Panc1 (cell line): Measurements from ENCODE around the gene GRPR. TPM values are rescaled to one million over a fixed set of nuclear protein-coding genes. Genes with fewer than 3 reads are reported as not detected.

Source experiments
- ATAC-seq: fragments of 200-7000 bp; cut with Tn5 transposase; 2 replicates; pipeline ENCODE4 v1.9.1; 2020; ENCODE audit warnings: mild to moderate bottlenecking, moderate library complexity
- BruUV-seq: library from RNA; stranded (reverse); fragments of 400-500 nt; replicated peaks from 2 replicates; lab custom pipeline; 2021; lab: Mats Ljungman, UMichigan
- CTCF ChIA-PET: fragments of 300-600 bp; sonication (Branson Sonifier 250); formaldehyde crosslinking; loops from one replicate; lab custom pipeline; 2022; ENCODE audit warnings: antibody characterized with exemption; lab: Charles Lee
- POLR2A ChIA-PET: fragments of 300-600 bp; sonication (Branson Sonifier 250); formaldehyde crosslinking; loops from one replicate; lab custom pipeline; 2022; ENCODE audit warnings: antibody characterized with exemption; lab: Charles Lee
- DNase-seq: peaks from one replicate; pipeline ENCODE4 v3.0.0-alpha.2; 2010; ENCODE audit warnings: low read depth, low spot score
- H3K27ac ChIP-seq: 2 replicates; pipeline ENCODE4 v1.5.1; 2011; ENCODE audit warnings: mild to moderate bottlenecking, low read length, inconsistent platforms
- H3K27me3 ChIP-seq: fragments of 200-500 bp; sonication (Bioruptor generic); 2 replicates; pipeline ENCODE4 v1.6.0; 2014; ENCODE audit warnings: low read length, inconsistent platforms; ENCODE audit not compliant: control insufficient read depth, insufficient read depth
- H3K36me3 ChIP-seq: fragments of 200-500 bp; sonication (Bioruptor generic); 2 replicates; pipeline ENCODE4 v1.5.1; 2014; ENCODE audit warnings: inconsistent platforms, mild to moderate bottlenecking, low read length, moderate library complexity; ENCODE audit not compliant: control insufficient read depth, insufficient read depth
- H3K4me1 ChIP-seq: 2 replicates; pipeline ENCODE4 v1.5.1; 2011; ENCODE audit warnings: inconsistent platforms, mild to moderate bottlenecking, low read length, moderate library complexity; ENCODE audit not compliant: control insufficient read depth, insufficient read depth
- H3K4me3 ChIP-seq, 2 experiments: 2 replicates each; pipeline ENCODE4 v1.5.1; 2011 to 2012; ENCODE audit warnings: low read depth in 2 of 2, low read length in 2 of 2, mild to moderate bottlenecking in 2 of 2, inconsistent platforms in 1 of 2, moderate library complexity in 1 of 2
- H3K9me3 ChIP-seq: fragments of 200-500 bp; sonication (Bioruptor generic); 2 replicates; pipeline ENCODE4 v1.5.1; 2014; ENCODE audit warnings: low read depth, mild to moderate bottlenecking, inconsistent platforms, low read length, moderate library complexity; ENCODE audit not compliant: control insufficient read depth, insufficient read depth
- CTCF ChIP-seq: fragments of 450-650 bp; IDR thresholded peaks from 2 replicates; pipeline ENCODE4 v1.5.1; 2017; ENCODE audit warnings: mild to moderate bottlenecking
- POLR2AphosphoS5 ChIP-seq: IDR thresholded peaks from 2 replicates; pipeline ENCODE4 v1.6.1; 2012; ENCODE audit warnings: mild to moderate bottlenecking, low read depth, low read length, moderate library complexity
- SIN3A ChIP-seq: IDR thresholded peaks from 2 replicates; pipeline ENCODE4 v1.6.1; 2012; ENCODE audit warnings: low read depth, mild to moderate bottlenecking, low read length, moderate library complexity, borderline replicate concordance; ENCODE audit not compliant: insufficient read depth
- TCF7L2 ChIP-seq: IDR thresholded peaks from 2 replicates; pipeline ENCODE4 v1.6.1; 2011; ENCODE audit warnings: mild to moderate bottlenecking, low read depth, low read length, inconsistent platforms
- in situ Hi-C: cut with HindIII; loops from 2 replicates; pipeline ENCODE4 v1.10.0; 2016; ENCODE audit warnings: low sequenced_read_pairs, low pct_unique_long_range_greater_than_20kb
- intact Hi-C: fragments of 100-400 bp; cut with micrococcal nuclease; formaldehyde crosslinking; loops from one replicate; pipeline ENCODE4 v1.10.0; 2022; ENCODE audit not compliant: unreplicated experiment
- total RNA-seq: library from RNA; stranded (reverse); gene quantifications from one replicate; pipeline ENCODE4 v1.2.1, GENCODE V29; 2021; ENCODE audit not compliant: unreplicated experiment
- TF ChIP-seq, protein P1 (sequence below), 2 experiments: IDR thresholded peaks; 2 replicates each; pipeline ENCODE4 v1.6.1; 2011 to 2012; ENCODE audit warnings: low read depth in 2 of 2, control low read depth in 1 of 2, low read length in 1 of 2, mild to moderate bottlenecking in 1 of 2, moderate library complexity in 1 of 2; ENCODE audit not compliant: insufficient read depth in 1 of 2

GRPR gene
- total RNA-seq, 1 experiment from 2014 or later = not detected

DNA sequence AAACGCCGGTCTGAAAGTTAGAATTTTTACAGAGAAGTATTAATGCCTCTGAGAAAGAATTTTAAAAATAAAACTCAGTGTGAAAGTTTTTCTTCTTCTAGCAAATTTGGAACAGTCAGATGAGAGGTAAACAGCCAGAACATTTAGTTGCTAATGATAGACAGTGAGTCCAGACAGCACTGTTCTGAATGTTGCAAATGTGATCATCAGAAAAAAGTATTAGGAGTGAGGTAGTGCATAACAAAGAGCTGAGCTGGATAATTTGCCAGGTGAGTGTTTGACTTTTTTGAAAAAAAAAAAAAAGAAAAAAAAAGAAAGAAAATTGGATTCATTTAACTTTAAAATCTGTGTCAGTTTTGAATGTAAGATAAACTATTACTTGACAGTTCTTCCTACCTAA lies 42.0 kb upstream of the GRPR start:
- TF ChIP-seq, protein P1, sequence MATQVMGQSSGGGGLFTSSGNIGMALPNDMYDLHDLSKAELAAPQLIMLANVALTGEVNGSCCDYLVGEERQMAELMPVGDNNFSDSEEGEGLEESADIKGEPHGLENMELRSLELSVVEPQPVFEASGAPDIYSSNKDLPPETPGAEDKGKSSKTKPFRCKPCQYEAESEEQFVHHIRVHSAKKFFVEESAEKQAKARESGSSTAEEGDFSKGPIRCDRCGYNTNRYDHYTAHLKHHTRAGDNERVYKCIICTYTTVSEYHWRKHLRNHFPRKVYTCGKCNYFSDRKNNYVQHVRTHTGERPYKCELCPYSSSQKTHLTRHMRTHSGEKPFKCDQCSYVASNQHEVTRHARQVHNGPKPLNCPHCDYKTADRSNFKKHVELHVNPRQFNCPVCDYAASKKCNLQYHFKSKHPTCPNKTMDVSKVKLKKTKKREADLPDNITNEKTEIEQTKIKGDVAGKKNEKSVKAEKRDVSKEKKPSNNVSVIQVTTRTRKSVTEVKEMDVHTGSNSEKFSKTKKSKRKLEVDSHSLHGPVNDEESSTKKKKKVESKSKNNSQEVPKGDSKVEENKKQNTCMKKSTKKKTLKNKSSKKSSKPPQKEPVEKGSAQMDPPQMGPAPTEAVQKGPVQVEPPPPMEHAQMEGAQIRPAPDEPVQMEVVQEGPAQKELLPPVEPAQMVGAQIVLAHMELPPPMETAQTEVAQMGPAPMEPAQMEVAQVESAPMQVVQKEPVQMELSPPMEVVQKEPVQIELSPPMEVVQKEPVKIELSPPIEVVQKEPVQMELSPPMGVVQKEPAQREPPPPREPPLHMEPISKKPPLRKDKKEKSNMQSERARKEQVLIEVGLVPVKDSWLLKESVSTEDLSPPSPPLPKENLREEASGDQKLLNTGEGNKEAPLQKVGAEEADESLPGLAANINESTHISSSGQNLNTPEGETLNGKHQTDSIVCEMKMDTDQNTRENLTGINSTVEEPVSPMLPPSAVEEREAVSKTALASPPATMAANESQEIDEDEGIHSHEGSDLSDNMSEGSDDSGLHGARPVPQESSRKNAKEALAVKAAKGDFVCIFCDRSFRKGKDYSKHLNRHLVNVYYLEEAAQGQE (IDR thresholded peaks at IDR 0.05; ENCODE audit: insufficient read depth in 1 of 2, low read depth in 2 of 2, low read length in 1 of 2) = no peak
- TF ChIP-seq CTCF (no peak), POLR2AphosphoS5 (no peak), TCF7L2 (no peak), SIN3A (no peak)
- ChIA-PET POLR2A (interaction anchor here (0.7 kb wide), 1 partner anchor 11 kb away, joined by 9 read pairs; no protein-coding TSS in a partner anchor), CTCF (no interaction called here)
- Histone ChIP-seq H3K27ac (no peak overlapping the region), H3K9me3 (no peaks in the 10 kb centered on the region), H3K4me1 (no peaks in the 10 kb centered on the region), H3K4me3 (no peak overlapping the region), H3K27me3 (no peaks in the 10 kb centered on the region), H3K36me3 (no peaks in the 10 kb centered on the region)
- intact Hi-C loops = no loop called here
- BruUV-seq = no TSS peak
- in situ Hi-C loops = no loop called here
- ATAC-seq (no peak), DNase-seq (no peak)

GRCh38 chrX:16082470-16083085 lies 40.8 kb upstream of the GRPR start:
- no peak for DNase-seq
- POLR2A ChIA-PET = no interaction called here
- intact Hi-C loops = no loop called here
- TF ChIP-seq SIN3A (no peak), POLR2AphosphoS5 (no peak), TCF7L2 (no peak), CTCF (no peak)
- TF ChIP-seq, protein P1 (IDR thresholded peaks at IDR 0.05; ENCODE audit: insufficient read depth in 1 of 2, low read depth in 2 of 2, low read length in 1 of 2) = no peak
- H3K9me3 ChIP-seq = no peaks in the 10 kb centered on the region
- no peaks in the 10 kb centered on the region for H3K4me1 ChIP-seq
- H3K27ac ChIP-seq = no peak overlapping the region
- no peaks in the 10 kb centered on the region for H3K36me3 ChIP-seq
- no peaks in the 10 kb centered on the region for H3K27me3 ChIP-seq
- in situ Hi-C loops = no loop called here
- ATAC-seq = no peak
- no peak overlapping the region for H3K4me3 ChIP-seq
- CTCF ChIA-PET = no interaction called here
- no TSS peak for BruUV-seq
